Testis (tissue), 2 donors: ENCODE data around the gene LPCAT3.

Experiments
- CTCF ChIP-seq, 3 experiments: fragments of 450-650 bp in 2 of 3; fragments of 200-600 bp in 1 of 3; sonication (generic) in 1 of 3; IDR thresholded peaks; one replicate each; pipeline ENCODE4 v1.5.1; 2016 to 2019; ENCODE audit warnings: antibody characterized with exemption in 3 of 3, mild to moderate bottlenecking in 2 of 3, moderate library complexity in 1 of 3
- POLR2A ChIP-seq: fragments of 450-650 bp; IDR thresholded peaks from one replicate; pipeline ENCODE4 v1.6.1; 2017; ENCODE audit warnings: antibody characterized with exemption, mild to moderate bottlenecking, moderate library complexity

GRCh38 chr12:7026854-7027253, 8.6 kb upstream of the LPCAT3 start:
- TF ChIP-seq CTCF (IDR thresholded peaks at IDR 0.05): no peak
- TF ChIP-seq POLR2A: no peak
